IMR-90 (cell line): ENCODE measurements around the gene RAB29.

ENCODE experiments used
- POLR2A ChIP-seq: IDR thresholded peaks from 2 replicates; pipeline ENCODE4 v1.6.1; 2012; ENCODE audit warnings: mild to moderate bottlenecking, low read depth, low read length
- TF ChIP-seq, protein P1 (sequence below): fragments of 150-350 bp; IDR thresholded peaks from 2 replicates; pipeline ENCODE4 v1.6.1; 2017; ENCODE audit warnings: mild to moderate bottlenecking, antibody characterized with exemption, low read length, low read depth
- TF ChIP-seq, protein P2 (sequence below): conservative IDR thresholded peaks from 2 replicates; pipeline ENCODE4 v1.5.1; 2012; ENCODE audit warnings: mild to moderate bottlenecking, low read depth, low read length, improper control_type of control experiment

DNA sequence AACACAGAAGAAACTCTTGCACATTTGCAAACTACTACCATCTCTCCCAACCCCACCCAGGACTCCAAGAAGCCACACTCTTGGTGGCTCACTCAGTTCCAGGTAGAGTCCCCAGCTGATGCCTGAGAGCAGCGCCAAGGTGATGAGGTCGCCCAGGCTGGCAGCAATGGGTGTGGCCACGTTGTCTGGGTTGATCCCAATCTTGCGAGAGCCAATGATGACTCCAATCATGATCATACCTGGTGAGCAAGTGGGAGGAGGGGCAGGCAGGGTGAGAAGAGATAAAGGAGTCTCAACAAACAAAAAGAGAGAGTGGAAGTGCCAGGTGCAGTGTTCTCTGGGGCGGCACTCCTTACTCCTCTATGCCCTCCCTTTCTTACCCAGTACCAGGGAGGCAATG, 23.3 kb upstream of the RAB29 start:
- TF ChIP-seq, protein P1, sequence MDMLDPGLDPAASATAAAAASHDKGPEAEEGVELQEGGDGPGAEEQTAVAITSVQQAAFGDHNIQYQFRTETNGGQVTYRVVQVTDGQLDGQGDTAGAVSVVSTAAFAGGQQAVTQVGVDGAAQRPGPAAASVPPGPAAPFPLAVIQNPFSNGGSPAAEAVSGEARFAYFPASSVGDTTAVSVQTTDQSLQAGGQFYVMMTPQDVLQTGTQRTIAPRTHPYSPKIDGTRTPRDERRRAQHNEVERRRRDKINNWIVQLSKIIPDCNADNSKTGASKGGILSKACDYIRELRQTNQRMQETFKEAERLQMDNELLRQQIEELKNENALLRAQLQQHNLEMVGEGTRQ, result no peak
- TF ChIP-seq, protein P2, sequence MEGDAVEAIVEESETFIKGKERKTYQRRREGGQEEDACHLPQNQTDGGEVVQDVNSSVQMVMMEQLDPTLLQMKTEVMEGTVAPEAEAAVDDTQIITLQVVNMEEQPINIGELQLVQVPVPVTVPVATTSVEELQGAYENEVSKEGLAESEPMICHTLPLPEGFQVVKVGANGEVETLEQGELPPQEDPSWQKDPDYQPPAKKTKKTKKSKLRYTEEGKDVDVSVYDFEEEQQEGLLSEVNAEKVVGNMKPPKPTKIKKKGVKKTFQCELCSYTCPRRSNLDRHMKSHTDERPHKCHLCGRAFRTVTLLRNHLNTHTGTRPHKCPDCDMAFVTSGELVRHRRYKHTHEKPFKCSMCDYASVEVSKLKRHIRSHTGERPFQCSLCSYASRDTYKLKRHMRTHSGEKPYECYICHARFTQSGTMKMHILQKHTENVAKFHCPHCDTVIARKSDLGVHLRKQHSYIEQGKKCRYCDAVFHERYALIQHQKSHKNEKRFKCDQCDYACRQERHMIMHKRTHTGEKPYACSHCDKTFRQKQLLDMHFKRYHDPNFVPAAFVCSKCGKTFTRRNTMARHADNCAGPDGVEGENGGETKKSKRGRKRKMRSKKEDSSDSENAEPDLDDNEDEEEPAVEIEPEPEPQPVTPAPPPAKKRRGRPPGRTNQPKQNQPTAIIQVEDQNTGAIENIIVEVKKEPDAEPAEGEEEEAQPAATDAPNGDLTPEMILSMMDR, result no peak
- TF ChIP-seq POLR2A, result no peak
